T-helper 2 cell treated with Interferon-gamma antibody and Interleukin-4, amounts not matched to agents 100 ng/mL and 5 ng/mL, for 36 hours (primary cell): ENCODE measurements around the gene PTRH2. TPM values are rescaled to one million over a fixed set of nuclear protein-coding genes. Genes with fewer than 3 reads are reported as not detected.
"Not testable (repeated sequence)": the region's sequence is repeated elsewhere in the genome, so short reads cannot be mapped to it uniquely, and the experiment has no call there.

ENCODE experiments used
- intact Hi-C: fragments of 100-400 bp; cut with micrococcal nuclease; formaldehyde crosslinking; loops from one replicate; pipeline ENCODE4 v1.15.1; 2023
- total RNA-seq: library from RNA; stranded (reverse); gene quantifications from 2 replicates; pipeline ENCODE4 v1.2.3, GENCODE V29; 2022

The PTRH2 gene
- 26.0 and 27.4 TPM in 2 replicates for total RNA-seq

- intact Hi-C loops = loop anchor here (1.0 to 10.0 kb wide), 4 partner anchors 77 to 185 kb away; partner anchors contain the start of genes CLTC, RPS6KB1 and TUBD1
Observed at GRCh38 chr17:59707149-59707970, at the start of gene PTRH2, which contains the start of gene VMP1. PTRH2 (minus strand) TSS chr17:59707430; CDS start chr17:59697978, 9,452 bp downstream. VMP1 (plus strand) TSS chr17:59707654; CDS start chr17:59731447, 23,793 bp downstream.

DNA sequence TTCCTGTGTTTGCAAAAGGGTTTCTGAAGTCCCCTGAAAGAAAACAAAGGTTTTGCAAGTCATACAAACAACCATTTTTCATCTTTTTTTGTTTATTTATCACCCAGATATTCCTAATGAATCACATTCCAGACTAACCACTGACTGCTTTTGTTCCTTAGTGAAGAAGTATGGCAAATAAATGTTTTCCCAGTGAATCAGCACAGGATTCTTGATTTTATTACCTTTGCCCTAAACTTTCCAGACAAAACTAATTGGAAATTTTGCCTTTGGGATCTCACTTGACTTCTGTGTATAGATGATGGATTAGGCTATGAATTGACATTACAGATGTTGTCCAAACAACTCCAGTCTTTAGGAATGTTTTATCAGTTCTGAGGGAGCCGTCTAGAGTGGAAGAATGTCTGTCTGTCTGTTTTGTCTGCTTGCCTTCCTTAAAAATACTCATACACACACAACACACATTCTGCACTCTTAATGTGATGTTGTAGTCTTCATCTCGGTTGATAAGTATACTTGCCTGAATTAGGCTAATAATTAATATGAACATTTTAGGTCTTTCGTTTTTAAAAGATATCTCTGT is 49.1 kb upstream of the PTRH2 start:
- intact Hi-C loops = no loop called here

DNA sequence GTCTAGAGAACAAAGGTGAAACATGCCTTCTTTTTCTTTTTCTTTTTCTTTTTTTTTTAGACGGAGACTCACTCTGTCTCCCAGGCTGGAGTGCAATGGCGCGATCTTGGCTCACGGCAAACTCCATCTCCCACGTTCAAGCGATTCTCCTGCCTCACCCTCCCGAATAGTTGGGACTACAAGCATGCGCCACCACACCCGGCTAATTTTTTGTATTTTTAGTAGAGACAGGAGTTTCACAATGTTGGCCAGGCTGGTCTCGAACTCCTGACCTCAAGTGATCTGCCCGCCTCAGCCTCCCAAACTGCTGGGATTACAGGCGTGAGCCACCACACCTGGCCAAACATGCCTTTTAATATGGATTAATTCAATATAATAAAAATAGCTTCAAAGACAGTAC is 47.8 kb upstream of the PTRH2 start:
- intact Hi-C loops = not testable (repeated sequence)

DNA sequence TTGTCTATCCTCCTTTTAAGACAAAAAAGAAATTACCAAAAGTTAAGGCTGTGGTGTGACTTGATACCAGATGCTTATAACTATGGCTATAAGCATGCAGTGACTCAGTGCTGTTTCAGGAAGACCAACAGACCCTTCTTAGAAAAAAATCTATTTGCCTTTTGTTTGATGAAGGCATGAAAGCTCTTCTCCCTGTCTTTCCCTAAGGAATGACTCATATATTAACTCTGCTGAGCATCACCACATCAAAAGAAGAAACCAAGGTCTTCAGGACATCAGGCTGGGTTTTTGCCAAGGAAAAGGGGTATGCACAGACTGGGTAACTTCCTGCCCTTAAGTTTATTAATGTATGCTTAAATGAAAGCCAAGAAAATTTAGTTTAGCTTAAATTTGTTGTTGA is 47.3 kb upstream of the PTRH2 start:
- intact Hi-C loops = loop anchor here (1.0 kb wide), 1 partner anchor 8 kb away; no protein-coding TSS in a partner anchor

DNA sequence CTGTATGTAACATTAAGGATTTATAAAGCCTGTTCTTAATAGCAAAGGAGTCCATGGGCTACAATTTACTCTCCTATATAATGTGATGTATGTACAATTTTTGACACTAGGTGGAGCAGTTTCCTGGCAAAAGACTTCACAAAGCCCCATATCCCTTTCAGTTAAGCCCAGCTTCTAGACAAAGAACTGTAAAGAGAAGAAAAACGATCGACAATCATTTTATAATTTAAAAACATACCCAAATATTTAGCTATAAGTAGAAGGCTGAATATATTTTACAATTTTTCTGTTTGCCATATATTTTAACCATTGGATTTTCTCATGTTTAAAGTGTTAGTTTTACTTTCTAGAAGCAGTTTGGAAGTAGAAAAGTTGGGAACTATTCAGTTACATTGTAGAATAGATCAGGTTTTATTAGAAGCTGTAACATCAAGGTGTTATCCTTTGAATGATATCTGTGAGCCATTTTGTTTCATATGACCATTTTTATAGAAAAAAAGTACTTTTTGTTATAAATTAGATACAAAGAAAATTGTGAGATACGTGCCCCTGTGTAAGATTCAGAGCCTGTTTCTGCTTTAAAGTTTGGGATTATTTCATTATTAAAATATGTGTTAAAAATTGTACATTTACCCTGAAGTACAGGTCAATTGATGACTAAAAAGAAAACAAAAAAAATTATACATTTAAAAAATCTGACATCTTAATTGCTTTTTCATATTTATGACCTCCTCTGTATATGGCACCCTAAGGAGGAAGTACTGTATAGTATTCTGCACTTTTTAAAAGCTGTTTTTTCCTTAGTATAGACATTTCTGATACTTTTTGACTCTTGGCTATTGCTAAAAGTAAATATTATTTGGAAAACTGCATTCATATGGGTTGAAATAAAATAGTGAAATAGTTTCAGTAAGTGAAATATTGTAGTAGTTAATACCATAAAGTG is 46.6 kb upstream of the PTRH2 start:
- intact Hi-C loops = loop anchor here (1.0 kb wide), 5 partner anchors 9 to 106 kb away; no protein-coding TSS in a partner anchor

- intact Hi-C loops = loop anchor here (1.0 kb wide), 4 partner anchors 33 to 106 kb away; no protein-coding TSS in a partner anchor
Observed at GRCh38 chr17:59752922-59753321, 45.7 kb upstream of the PTRH2 start.

DNA sequence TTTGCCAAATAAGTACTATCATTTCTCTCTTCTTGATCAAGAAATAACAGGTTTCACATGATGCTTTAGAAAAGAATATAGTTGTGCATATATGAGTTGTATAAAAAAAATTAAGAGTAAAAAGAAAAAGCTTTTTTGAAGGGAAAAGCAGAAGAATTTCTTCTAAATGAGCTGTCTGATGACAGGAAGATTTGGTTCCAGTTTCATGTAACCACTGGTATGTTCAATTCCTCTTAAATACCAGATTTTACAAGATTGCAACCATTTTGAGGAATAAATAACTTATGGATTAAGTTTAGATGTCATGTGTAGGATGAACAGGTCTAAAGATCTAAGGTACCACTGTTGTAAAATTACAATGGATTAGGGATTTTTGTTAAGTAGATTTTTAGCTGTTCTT is 45.2 kb upstream of the PTRH2 start:
- intact Hi-C loops = no loop called here

DNA sequence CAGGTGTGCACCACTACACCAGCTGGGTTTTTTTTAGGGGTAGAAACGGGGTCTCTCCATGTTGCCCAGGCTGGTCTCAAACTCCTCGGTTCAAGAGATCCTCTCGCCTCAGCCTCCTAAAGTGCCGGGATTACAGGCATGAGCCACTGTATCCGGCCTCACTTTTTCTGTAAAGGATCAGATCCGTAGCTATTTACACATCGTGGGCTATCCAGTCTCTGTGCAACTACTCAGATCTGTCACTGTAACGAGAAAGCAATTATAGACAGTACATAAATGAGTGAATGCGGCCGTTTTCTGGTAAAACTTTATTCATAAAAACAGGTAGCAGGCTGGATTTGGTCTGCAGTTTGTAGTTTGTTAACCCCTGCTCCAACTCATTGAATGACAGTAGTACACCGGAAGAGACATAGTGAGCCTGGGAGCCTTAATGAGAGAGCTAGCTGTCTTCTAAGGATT is 44.8 kb upstream of the PTRH2 start:
- intact Hi-C loops = no loop called here

GRCh38 chr17:59748591-59748990 is 41.4 kb upstream of the PTRH2 start:
- intact Hi-C loops = loop anchor here (5.0 kb wide), 2 partner anchors 214 to 289 kb away; partner anchors contain the start of gene RNFT1

DNA sequence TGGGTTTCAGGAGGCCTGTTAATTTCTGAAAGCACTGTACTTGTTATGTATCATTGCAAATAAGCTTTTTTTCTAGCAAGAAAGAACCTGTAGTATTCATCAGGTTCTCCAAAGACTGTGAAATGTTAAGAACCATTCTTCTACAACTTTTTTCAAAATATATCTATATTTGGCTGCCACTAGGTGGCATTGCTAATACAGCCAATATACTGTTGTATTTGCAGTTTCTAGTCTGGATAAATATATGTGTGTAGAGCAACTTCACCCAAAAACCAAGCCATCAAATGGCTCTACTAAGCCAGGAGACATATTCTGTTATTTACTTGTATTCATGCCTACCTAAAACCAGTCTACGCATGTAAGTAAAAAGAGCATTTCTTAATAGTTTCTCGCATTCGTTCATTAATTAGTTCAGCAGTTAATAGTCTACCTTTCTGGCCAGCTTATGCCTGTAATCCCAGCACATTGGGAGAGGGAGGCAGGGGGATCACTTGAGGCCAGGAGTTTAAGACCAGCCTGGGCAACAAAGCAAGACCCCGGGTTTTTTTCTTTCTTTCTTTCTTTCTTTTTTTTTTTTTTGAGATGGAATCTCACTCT is 39.7 kb upstream of the PTRH2 start:
- intact Hi-C loops = loop anchor here (1.0 to 5.0 kb wide), 3 partner anchors 112 to 290 kb away; partner anchors contain the start of gene RNFT1

DNA sequence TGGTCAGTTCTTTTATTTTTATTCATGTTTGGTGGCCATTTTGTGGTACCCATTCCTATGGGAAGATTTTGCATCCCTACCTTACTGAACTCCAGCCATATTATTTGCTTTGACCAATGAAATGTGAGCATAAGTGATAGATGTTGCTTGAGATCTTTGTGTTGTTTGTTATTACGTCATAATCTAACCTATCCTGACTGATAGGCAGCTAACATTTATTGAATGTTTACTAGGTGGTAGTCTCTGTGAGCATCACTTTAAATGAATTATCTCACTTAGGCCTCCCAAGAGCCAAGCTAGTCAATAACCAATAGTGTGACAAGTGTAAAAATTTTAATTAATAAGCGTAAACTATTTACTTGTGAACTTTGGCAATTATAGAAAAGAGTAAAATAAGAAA is 37.8 kb upstream of the PTRH2 start:
- intact Hi-C loops = loop anchor here (5.0 kb wide), 2 partner anchors 217 to 292 kb away; partner anchors contain the start of gene RNFT1

- intact Hi-C loops = no loop called here
Observed at GRCh38 chr17:59743842-59744241, 36.6 kb upstream of the PTRH2 start.

DNA sequence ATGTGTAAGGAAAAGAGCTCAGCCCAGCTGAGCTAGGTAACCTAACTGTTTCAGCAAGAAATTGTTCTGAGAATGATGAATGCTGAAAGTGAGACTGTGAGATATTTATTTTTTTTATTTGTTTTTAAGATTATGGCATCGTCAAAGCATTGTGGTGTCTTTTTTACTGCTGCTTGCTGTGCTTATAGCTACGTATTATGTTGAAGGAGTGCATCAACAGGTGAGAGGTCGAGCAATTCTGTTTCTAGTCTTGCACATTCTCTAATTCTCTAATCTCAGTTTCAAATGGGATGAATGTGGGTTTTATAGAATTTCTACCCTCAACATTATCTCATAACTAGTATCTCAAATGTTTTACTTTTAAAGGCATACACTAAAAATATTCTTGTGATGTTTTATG is 30.1 kb upstream of the PTRH2 start:
- intact Hi-C loops = no loop called here

- intact Hi-C loops = no loop called here
Observed at GRCh38 chr17:59734226-59734625, 27.0 kb upstream of the PTRH2 start.

- intact Hi-C loops = no loop called here
Observed at GRCh38 chr17:59733697-59734096, 26.5 kb upstream of the PTRH2 start.

DNA sequence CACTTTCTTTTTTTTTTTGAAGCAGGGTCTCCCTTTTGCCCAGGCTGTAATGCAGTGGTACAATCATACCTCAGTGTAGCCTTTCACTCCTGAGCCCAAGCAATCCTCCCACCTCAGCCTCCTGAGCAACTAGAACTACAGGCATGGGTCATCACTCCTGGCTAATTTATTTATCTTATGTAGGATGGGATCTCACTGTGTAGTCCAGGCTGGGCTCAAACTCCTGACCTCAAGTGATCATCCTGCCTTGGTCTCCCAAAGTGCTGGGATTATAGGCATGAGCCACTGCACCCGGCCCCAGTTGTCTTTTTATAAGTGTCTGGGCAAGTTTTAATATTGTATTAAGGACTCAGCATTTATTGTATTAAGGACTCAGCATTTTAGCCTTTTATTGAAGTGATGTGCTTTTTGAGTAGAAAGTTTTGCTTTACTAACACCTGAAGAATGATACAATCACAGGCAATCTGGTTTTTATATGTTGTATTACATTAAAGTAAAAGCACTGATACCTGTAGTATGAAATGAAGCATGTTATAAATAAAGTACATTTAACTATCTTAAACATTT is 23.1 kb upstream of the PTRH2 start:
- intact Hi-C loops = no loop called here

GRCh38 chr17:59727817-59728533 is 20.7 kb upstream of the PTRH2 start:
- intact Hi-C loops = no loop called here

DNA sequence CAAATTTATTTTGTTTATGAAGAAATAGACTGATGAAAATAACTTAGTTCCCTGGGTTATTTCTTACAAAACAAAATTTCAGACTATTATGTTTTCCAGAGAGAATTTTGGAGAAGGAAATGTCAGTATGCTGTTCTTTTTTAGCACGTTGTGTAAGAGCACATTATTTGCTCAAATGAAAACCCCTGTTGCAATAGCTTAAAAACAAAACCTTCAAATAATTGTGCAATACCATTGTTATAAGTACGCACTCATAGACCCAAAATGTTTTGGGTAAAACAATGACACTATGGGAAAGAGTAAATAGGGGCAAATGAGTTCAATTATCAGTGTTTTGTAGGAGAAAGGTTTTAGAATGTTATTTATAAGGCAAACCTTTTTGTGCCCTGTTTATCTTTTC is 18.5 kb upstream of the PTRH2 start:
- intact Hi-C loops = no loop called here

DNA sequence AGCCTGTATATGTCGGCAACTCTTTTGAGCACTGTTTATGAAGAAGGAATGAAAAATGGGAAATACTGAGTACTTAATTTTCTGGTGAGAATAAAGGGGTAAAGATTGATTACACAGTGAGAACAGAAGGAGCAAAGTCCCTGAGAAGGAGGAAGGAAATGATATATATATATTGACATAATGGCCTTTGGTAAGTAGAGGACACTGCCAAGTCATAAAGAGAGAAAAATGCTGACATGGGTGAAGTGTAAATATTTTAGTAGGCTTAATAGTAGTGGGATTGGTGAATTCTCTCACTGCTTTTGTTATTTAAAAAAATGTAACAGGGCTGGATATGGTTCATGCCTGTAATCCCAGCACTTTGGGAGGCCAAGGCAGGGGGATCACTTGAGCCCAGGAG is 16.4 kb upstream of the PTRH2 start:
- intact Hi-C loops = no loop called here

- intact Hi-C loops = no loop called here
Observed at GRCh38 chr17:59723041-59723440, 15.8 kb upstream of the PTRH2 start.
